ENCODE data around the gene TSHZ2. TPM values are rescaled to one million over a fixed set of nuclear protein-coding genes. Genes with fewer than 3 reads are reported as not detected.
"Not testable (repeated sequence)": the region's sequence is repeated elsewhere in the genome, so short reads cannot be mapped to it uniquely, and the experiment has no call there.

Gene TSHZ2
- total RNA-seq, 1 donor = 3.6 TPM

DNA sequence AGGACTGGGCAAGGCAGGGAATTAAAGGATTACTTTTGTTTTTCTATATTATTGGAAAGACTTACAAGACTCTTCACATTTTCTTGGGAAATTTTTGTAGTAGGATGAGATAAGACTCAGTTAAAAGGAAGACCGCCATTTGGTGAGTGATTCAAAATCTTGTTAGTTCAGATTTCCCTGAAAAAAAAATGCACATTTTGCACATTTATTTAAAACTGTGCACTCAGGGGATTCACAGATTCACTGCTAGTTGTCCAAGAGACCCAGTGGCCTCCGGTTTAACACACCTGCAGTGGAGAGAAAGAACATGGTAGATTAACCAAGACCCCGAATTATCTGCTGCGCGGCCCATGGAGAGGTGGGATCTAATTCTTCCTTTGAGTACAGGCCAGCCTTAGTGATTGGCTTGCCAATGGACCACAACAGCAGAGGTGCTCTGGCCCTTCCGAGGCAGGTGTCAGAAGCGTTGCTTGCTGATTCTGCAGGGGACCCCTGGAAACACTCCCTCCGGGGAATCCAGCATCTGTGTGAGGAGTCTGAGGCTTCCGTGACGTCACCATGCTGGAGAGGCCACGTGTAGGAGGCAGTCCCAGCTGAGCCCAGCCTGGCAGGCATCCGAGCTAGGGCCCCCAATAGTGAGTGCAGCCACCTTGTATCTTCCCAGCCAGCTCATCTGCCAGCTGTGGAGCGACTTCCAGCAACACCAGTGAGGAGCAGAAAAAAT, 552.6 kb downstream of the TSHZ2 start:
- Histone ChIP-seq H3K27me3 (ENCODE audit: insufficient read depth, low read length) (no peaks in the 10 kb centered on the region), H2AFZ (ENCODE audit: low read length) (no peak overlapping the region), H3K4me1 (ENCODE audit: insufficient read depth, low read length) (no peaks in the 10 kb centered on the region), H3K4me3 (ENCODE audit: insufficient read depth, low read length) (no peak overlapping the region), H3K9me3 (ENCODE audit: low read depth, low read length) (no peaks in the 10 kb centered on the region), H3K36me3 (ENCODE audit: insufficient read depth, low read length) (no peaks in the 10 kb centered on the region), H3K4me2 (ENCODE audit: insufficient read depth, low read length) (no peak overlapping the region), H3K79me2 (ENCODE audit: insufficient read depth, low read length) (no peaks in the 10 kb centered on the region), H4K20me1 (ENCODE audit: insufficient read depth, low read length) (no peaks in the 10 kb centered on the region), H3K27ac (ENCODE audit: low read depth, low read length) (no peak overlapping the region)
- TF ChIP-seq, protein P1, sequence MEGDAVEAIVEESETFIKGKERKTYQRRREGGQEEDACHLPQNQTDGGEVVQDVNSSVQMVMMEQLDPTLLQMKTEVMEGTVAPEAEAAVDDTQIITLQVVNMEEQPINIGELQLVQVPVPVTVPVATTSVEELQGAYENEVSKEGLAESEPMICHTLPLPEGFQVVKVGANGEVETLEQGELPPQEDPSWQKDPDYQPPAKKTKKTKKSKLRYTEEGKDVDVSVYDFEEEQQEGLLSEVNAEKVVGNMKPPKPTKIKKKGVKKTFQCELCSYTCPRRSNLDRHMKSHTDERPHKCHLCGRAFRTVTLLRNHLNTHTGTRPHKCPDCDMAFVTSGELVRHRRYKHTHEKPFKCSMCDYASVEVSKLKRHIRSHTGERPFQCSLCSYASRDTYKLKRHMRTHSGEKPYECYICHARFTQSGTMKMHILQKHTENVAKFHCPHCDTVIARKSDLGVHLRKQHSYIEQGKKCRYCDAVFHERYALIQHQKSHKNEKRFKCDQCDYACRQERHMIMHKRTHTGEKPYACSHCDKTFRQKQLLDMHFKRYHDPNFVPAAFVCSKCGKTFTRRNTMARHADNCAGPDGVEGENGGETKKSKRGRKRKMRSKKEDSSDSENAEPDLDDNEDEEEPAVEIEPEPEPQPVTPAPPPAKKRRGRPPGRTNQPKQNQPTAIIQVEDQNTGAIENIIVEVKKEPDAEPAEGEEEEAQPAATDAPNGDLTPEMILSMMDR (IDR thresholded peaks at IDR 0.05; ENCODE audit: extremely low read depth, low read depth, low read length) = no peak
- no peak for DNase-seq (ENCODE audit: insufficient read length, low spot score, missing footprints)

DNA sequence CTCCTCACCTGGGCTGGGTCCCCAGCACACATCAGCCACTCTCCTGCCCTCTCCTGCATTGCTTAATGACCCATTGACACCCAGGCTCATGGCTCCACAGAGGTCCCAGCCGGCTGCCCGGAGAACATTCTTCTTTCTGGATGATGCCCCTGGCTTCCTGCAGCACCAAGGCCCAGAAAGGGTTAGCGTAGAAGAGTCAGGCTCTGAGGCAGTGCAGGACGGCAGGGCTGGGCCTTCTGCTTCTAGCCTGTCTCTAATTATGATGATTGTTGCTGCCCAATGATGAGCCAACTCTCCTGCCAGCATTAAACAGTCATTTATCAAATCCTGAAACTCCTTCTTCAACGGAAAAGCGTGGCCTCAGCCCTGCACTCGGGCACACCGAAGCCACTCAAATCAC, 555.0 kb downstream of the TSHZ2 start:
- H3K27me3 ChIP-seq (ENCODE audit: insufficient read depth, low read length) = no peaks in the 10 kb centered on the region
- H2AFZ ChIP-seq (ENCODE audit: low read length) = no peak overlapping the region
- no peaks in the 10 kb centered on the region for H4K20me1 ChIP-seq (ENCODE audit: insufficient read depth, low read length)
- no peaks in the 10 kb centered on the region for H3K36me3 ChIP-seq (ENCODE audit: insufficient read depth, low read length)
- no peak for DNase-seq (ENCODE audit: insufficient read length, low spot score, missing footprints)
- no peaks in the 10 kb centered on the region for H3K79me2 ChIP-seq (ENCODE audit: insufficient read depth, low read length)
- no peak overlapping the region for H3K27ac ChIP-seq (ENCODE audit: low read depth, low read length)
- no peak overlapping the region for H3K4me2 ChIP-seq (ENCODE audit: insufficient read depth, low read length)
- no peak overlapping the region for H3K4me3 ChIP-seq (ENCODE audit: insufficient read depth, low read length)
- H3K9me3 ChIP-seq (ENCODE audit: low read depth, low read length) = no peaks in the 10 kb centered on the region
- no peaks in the 10 kb centered on the region for H3K4me1 ChIP-seq (ENCODE audit: insufficient read depth, low read length)
- TF ChIP-seq, protein P1 (IDR thresholded peaks at IDR 0.05; ENCODE audit: extremely low read depth, low read depth, low read length) = no peak

DNA sequence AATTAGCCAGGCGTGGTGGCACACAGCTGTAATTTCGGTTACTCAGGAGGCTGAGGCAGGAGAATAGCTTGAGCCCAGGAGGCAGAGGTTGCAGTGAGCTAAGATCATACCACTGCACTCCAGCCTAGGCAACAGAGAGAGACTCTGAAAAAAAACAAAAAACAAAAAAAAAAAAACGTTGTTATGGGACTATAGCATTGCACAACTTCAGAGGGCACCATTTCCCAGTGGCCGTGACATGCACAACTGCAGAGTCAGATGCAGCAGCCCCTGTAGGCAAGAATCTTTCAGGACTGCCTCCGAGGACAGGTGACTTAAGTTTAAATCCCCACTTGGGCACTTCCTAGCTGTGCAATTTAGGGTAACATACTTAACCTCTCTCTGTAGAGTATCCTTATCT, 557.5 kb downstream of the TSHZ2 start:
- Histone ChIP-seq H4K20me1 (ENCODE audit: insufficient read depth, low read length) (no peaks in the 10 kb centered on the region), H2AFZ (ENCODE audit: low read length) (no peak overlapping the region), H3K9me3 (ENCODE audit: low read depth, low read length) (no peaks in the 10 kb centered on the region), H3K4me2 (ENCODE audit: insufficient read depth, low read length) (no peak overlapping the region), H3K79me2 (ENCODE audit: insufficient read depth, low read length) (no peaks in the 10 kb centered on the region), H3K4me3 (ENCODE audit: insufficient read depth, low read length) (no peak overlapping the region), H3K27ac (ENCODE audit: low read depth, low read length) (no peak overlapping the region), H3K4me1 (ENCODE audit: insufficient read depth, low read length) (no peaks in the 10 kb centered on the region), H3K36me3 (ENCODE audit: insufficient read depth, low read length) (no peaks in the 10 kb centered on the region), H3K27me3 (ENCODE audit: insufficient read depth, low read length) (no peaks in the 10 kb centered on the region)
- TF ChIP-seq, protein P1 (IDR thresholded peaks at IDR 0.05; ENCODE audit: extremely low read depth, low read depth, low read length) = no peak
- no peak for DNase-seq (ENCODE audit: insufficient read length, low spot score, missing footprints)

DNA sequence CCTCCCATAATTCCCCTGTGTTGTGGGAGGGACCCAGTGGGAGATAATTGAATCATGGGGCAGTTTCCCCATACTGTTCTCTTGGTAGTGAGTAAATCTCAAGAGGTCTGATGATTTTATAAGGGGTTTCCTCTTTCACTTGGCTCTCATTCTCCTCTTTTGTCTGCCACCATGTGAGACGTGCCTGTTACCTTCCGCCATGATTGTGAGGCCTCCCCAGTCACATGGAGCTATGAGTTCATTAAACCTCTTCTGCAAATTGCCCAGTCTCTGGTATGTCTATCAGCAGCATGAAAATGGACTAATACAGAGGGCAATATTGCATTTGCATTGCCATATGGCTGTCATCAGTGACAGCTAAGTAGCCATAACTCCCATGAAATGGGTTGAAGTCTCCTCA, 558.3 kb downstream of the TSHZ2 start:
- Histone ChIP-seq H2AFZ (ENCODE audit: low read length) (no peak overlapping the region), H4K20me1 (ENCODE audit: insufficient read depth, low read length) (no peaks in the 10 kb centered on the region), H3K36me3 (ENCODE audit: insufficient read depth, low read length) (no peaks in the 10 kb centered on the region), H3K4me1 (ENCODE audit: insufficient read depth, low read length) (no peaks in the 10 kb centered on the region), H3K27ac (ENCODE audit: low read depth, low read length) (no peak overlapping the region), H3K4me3 (ENCODE audit: insufficient read depth, low read length) (no peak overlapping the region), H3K79me2 (ENCODE audit: insufficient read depth, low read length) (no peaks in the 10 kb centered on the region), H3K4me2 (ENCODE audit: insufficient read depth, low read length) (no peak overlapping the region), H3K9me3 (ENCODE audit: low read depth, low read length) (no peaks in the 10 kb centered on the region), H3K27me3 (ENCODE audit: insufficient read depth, low read length) (no peaks in the 10 kb centered on the region)
- TF ChIP-seq, protein P1 (IDR thresholded peaks at IDR 0.05; ENCODE audit: extremely low read depth, low read depth, low read length) = no peak
- no peak for DNase-seq (ENCODE audit: insufficient read length, low spot score, missing footprints)

DNA sequence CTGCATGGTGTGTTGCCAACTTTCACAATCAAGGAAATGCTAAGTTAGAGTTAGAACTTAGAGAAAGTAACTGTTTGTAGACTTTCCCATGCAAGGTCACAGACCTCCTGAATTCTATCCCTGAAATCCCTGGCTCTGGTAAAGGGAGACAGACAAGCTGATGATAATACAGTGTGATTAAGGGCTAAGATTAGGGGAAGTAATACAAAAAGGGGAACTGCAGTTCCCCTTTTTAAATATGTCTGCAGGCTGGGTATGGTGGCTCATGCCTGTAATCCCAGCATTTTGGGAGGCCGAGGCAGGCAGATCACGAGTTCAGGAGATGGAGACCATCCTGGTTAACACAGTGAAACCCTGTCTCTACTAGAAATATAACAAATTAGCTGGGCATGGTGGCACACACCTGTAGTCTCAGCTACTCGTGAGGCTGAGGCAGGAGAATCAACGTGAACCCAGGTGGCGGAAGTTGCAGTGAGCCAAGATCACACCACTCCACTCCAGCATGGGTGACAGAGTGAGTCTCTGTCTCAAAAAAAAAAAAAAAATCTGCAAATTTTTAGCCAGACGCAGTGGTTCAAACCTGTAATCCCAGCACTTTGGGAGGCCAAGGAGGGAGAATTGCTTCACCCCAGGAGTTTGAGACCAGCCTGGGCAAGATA, 560.6 kb downstream of the TSHZ2 start:
- H3K79me2 ChIP-seq (ENCODE audit: insufficient read depth, low read length); H3K4me3 ChIP-seq (ENCODE audit: insufficient read depth, low read length); H2AFZ ChIP-seq (ENCODE audit: low read length); H3K27ac ChIP-seq (ENCODE audit: low read depth, low read length); H3K9me3 ChIP-seq (ENCODE audit: low read depth, low read length); H3K4me1 ChIP-seq (ENCODE audit: insufficient read depth, low read length); H3K36me3 ChIP-seq (ENCODE audit: insufficient read depth, low read length); H3K27me3 ChIP-seq (ENCODE audit: insufficient read depth, low read length); H3K4me2 ChIP-seq (ENCODE audit: insufficient read depth, low read length); DNase-seq (ENCODE audit: insufficient read length, low spot score, missing footprints); H4K20me1 ChIP-seq (ENCODE audit: insufficient read depth, low read length): not testable (repeated sequence)
